GM20000 (cell line): Measurements from ENCODE around the gene FHIT.

Source experiments
- DNase-seq: peaks from one replicate; pipeline ENCODE4 v3.0.0; 2012; ENCODE audit warnings: low spot score
- CTCF ChIP-seq: IDR thresholded peaks from 2 replicates; pipeline ENCODE4 v1.5.1; 2012; ENCODE audit warnings: mild to moderate bottlenecking, control low read depth; ENCODE audit errors: extremely low read depth, missing control alignments

FHIT gene

GRCh38 chr3:61252836-61253235 is 1.6 kb upstream of the FHIT start:
- no peak for DNase-seq
- no peak for TF ChIP-seq CTCF

GRCh38 chr3:61250784-61251173 is 473 bp downstream of the FHIT start:
- DNase-seq = peak; percentile 24
- TF ChIP-seq CTCF = no peak

- TF ChIP-seq CTCF = no peak
- DNase-seq = no peak
Measured at GRCh38 chr3:61248496-61248895, 2.8 kb downstream of the FHIT start.

- TF ChIP-seq CTCF = no peak
- no peak for DNase-seq
Measured at GRCh38 chr3:61247191-61247590, 4.1 kb downstream of the FHIT start.

GRCh38 chr3:61239871-61240270 is 11.4 kb downstream of the FHIT start:
- no peak for TF ChIP-seq CTCF
- DNase-seq = no peak

- DNase-seq = no peak
- no peak for TF ChIP-seq CTCF
Measured at GRCh38 chr3:61237858-61238257, 13.4 kb downstream of the FHIT start.

GRCh38 chr3:61236556-61236955 is 14.7 kb downstream of the FHIT start:
- TF ChIP-seq CTCF = no peak
- DNase-seq = peak; percentile 66
